A549 (cell line): ENCODE results near the gene VEGFC. TPM values are rescaled to one million over a fixed set of nuclear protein-coding genes. Genes with fewer than 3 reads are reported as not detected.
A peak's percentile ranks its signal among the peaks of the same experiment; 100 is the strongest.

Experiments
- ATAC-seq, 2 experiments: fragments of 200-7000 bp in 1 of 2; fragments of >200 bp in 1 of 2; cut with Nextera tagmentation in 1 of 2; cut with Tn5 transposase in 1 of 2; 3 replicates each; pipeline versions ENCODE4 v1.8.0 to v1.9.1; 2018 to 2020; ENCODE audit warnings: mild to moderate bottlenecking in 1 of 2, moderate library complexity in 1 of 2
- CTCF ChIA-PET: fragments of 300-600 bp; sonication (Branson Sonifier 250); formaldehyde crosslinking; extraction: SDS; loops from one replicate; lab custom pipeline; 2021; ENCODE audit warnings: antibody characterized with exemption, inconsistent platforms; lab: Yijun Ruan, JAX
- POLR2A ChIA-PET: fragments of 350-600 bp; formaldehyde crosslinking; extraction: SDS; loops from one replicate; lab custom pipeline; 2021; ENCODE audit warnings: antibody characterized with exemption, inconsistent platforms; lab: Yijun Ruan, JAX
- DNase-seq, 2 experiments: peaks; one replicate each; pipeline versions ENCODE4 v3.0.0 to v3.0.0-alpha.2; 2011 to 2016; ENCODE audit warnings: low read depth in 1 of 2, low spot score in 1 of 2
- FAIRE-seq: peaks from 2 replicates; lab custom pipeline; 2011; peaks lifted over from hg19 to GRCh38; lab: Jason Lieb, UNC
- H3K27ac ChIP-seq, 2 experiments: fragments of >200 bp; sonication (Bioruptor Twin); formaldehyde crosslinking; 3 replicates each; pipeline ENCODE4 v1.5.1; 2016 to 2017
- H3K4me1 ChIP-seq: fragments of >200 bp; sonication (Bioruptor Twin); formaldehyde crosslinking; 3 replicates; pipeline ENCODE4 v1.6.1; 2016
- H3K4me2 ChIP-seq: fragments of >200 bp; sonication (Bioruptor Twin); formaldehyde crosslinking; 3 replicates; pipeline ENCODE4 v1.6.1; 2016
- H3K4me3 ChIP-seq: fragments of >200 bp; sonication (Bioruptor Twin); formaldehyde crosslinking; 3 replicates; pipeline ENCODE4 v1.5.1; 2016
- H3K9me3 ChIP-seq: fragments of >200 bp; sonication (Bioruptor Twin); formaldehyde crosslinking; 3 replicates; pipeline ENCODE4 v1.6.1; 2016
- CBX2 ChIP-seq: fragments of 200-600 bp; sonication (generic); IDR thresholded peaks from 2 replicates; pipeline ENCODE4 v1.6.1; 2016; ENCODE audit warnings: low read depth, mild to moderate bottlenecking, borderline replicate concordance
- CEBPB ChIP-seq, 2 experiments: fragments of >200 bp in 1 of 2; sonication (Bioruptor Twin) in 1 of 2; formaldehyde crosslinking in 1 of 2; IDR thresholded peaks; 2 replicates each; pipeline ENCODE4 v1.6.1; 2012 to 2016
- CTCF ChIP-seq: fragments of >200 bp; sonication (Bioruptor Twin); formaldehyde crosslinking; IDR thresholded peaks from 3 replicates; pipeline ENCODE4 v1.5.1; 2016
- EHF ChIP-seq: fragments of 250-450 bp; sonication (Bioruptor Pico); IDR thresholded peaks from 2 replicates; pipeline ENCODE4 v1.5.0; 2020; ENCODE audit warnings: mild to moderate bottlenecking
- EP300 ChIP-seq, 2 experiments: fragments of >200 bp; sonication (Bioruptor Twin); formaldehyde crosslinking; IDR thresholded peaks; 2 replicates in 1 of 2; 3 replicates in 1 of 2; pipeline ENCODE4 v1.6.1; 2016 to 2017
- FOSB ChIP-seq: fragments of 250-450 bp; sonication (Bioruptor Pico); IDR thresholded peaks from 2 replicates; pipeline ENCODE4 v1.5.0; 2020; ENCODE audit warnings: mild to moderate bottlenecking, moderate library complexity
- FOSL2 ChIP-seq, 2 experiments: fragments of 450-650 bp in 1 of 2; fragments of >200 bp in 1 of 2; sonication (Bioruptor Twin) in 1 of 2; formaldehyde crosslinking; IDR thresholded peaks; 2 replicates each; pipeline versions ENCODE4 v1.5.0 to v1.6.1; 2016 to 2020; ENCODE audit warnings: mild to moderate bottlenecking in 1 of 2, moderate library complexity in 1 of 2
- GATA3 ChIP-seq: IDR thresholded peaks from 2 replicates; pipeline ENCODE4 v1.6.1; 2012; ENCODE audit warnings: borderline replicate concordance
- HEYL ChIP-seq: fragments of 250-450 bp; sonication (Bioruptor Pico); IDR thresholded peaks from 2 replicates; pipeline ENCODE4 v1.8.0; 2021; ENCODE audit warnings: mild to moderate bottlenecking, moderate library complexity
- HOXB13 ChIP-seq: fragments of 250-450 bp; sonication (Bioruptor Pico); IDR thresholded peaks from 2 replicates; pipeline ENCODE4 v1.5.0; 2020; ENCODE audit warnings: low read depth, mild to moderate bottlenecking, moderate library complexity
- HOXB5 ChIP-seq: fragments of 250-450 bp; sonication (Bioruptor Pico); IDR thresholded peaks from 2 replicates; pipeline ENCODE4 v1.5.0; 2020; ENCODE audit warnings: mild to moderate bottlenecking, moderate library complexity
- JUN ChIP-seq, 2 experiments: fragments of >200 bp; sonication (Bioruptor Twin); formaldehyde crosslinking; IDR thresholded peaks; 2 replicates in 1 of 2; 3 replicates in 1 of 2; pipeline ENCODE4 v1.6.1; 2016 to 2017
- JUNB ChIP-seq: fragments of >200 bp; sonication (Bioruptor Twin); formaldehyde crosslinking; IDR thresholded peaks from 2 replicates; pipeline ENCODE4 v1.6.1; 2016
- MAFK ChIP-seq: fragments of 450-650 bp; IDR thresholded peaks from 2 replicates; pipeline ENCODE4 v1.6.1; 2014; ENCODE audit not compliant: partially characterized antibody
- MYC ChIP-seq: IDR thresholded peaks from 2 replicates; pipeline ENCODE4 v1.6.1; 2012; ENCODE audit warnings: mild to moderate bottlenecking, inconsistent platforms, low read length, improper control_type of control experiment, borderline replicate concordance
- NPAS2 ChIP-seq: fragments of 250-450 bp; sonication (Bioruptor Pico); IDR thresholded peaks from 2 replicates; pipeline ENCODE4 v1.8.0; 2022; ENCODE audit warnings: mild to moderate bottlenecking, moderate library complexity, borderline replicate concordance
- NR3C1 ChIP-seq: fragments of >200 bp; sonication (Bioruptor Twin); formaldehyde crosslinking; IDR thresholded peaks from 3 replicates; pipeline ENCODE4 v1.6.1; 2017
- PHF8 ChIP-seq: fragments of 200-600 bp; sonication (generic); IDR thresholded peaks from 2 replicates; pipeline ENCODE4 v1.6.1; 2016; ENCODE audit warnings: low read depth, mild to moderate bottlenecking, antibody characterized with exemption, moderate library complexity, borderline replicate concordance
- RAD21 ChIP-seq, 2 experiments: fragments of >200 bp in 1 of 2; sonication (Bioruptor Twin) in 1 of 2; formaldehyde crosslinking in 1 of 2; IDR thresholded peaks in 1 of 2; conservative IDR thresholded peaks in 1 of 2; 2 replicates in 1 of 2; 3 replicates in 1 of 2; pipeline ENCODE4 v1.6.1; 2012 to 2018; ENCODE audit warnings: inconsistent platforms in 1 of 2
- RARB ChIP-seq: fragments of 250-450 bp; sonication (Bioruptor Pico); IDR thresholded peaks from 2 replicates; pipeline ENCODE4 v1.8.0; 2021; ENCODE audit warnings: mild to moderate bottlenecking, moderate library complexity
- SMC3 ChIP-seq: fragments of >200 bp; sonication (Bioruptor Twin); formaldehyde crosslinking; IDR thresholded peaks from 3 replicates; pipeline ENCODE4 v1.6.1; 2018; ENCODE audit warnings: inconsistent platforms
- TFCP2L1 ChIP-seq: fragments of 250-450 bp; sonication (Bioruptor Pico); IDR thresholded peaks from 2 replicates; pipeline ENCODE4 v1.5.0; 2021; ENCODE audit warnings: mild to moderate bottlenecking
- ZSCAN20 ChIP-seq: fragments of 250-450 bp; sonication (Bioruptor Pico); IDR thresholded peaks from 2 replicates; pipeline ENCODE4 v1.8.0; 2022; ENCODE audit warnings: mild to moderate bottlenecking, moderate library complexity
- WGBS: methylation state at CpG from one replicate; pipeline ENCODE4 v1.1.6; 2017; ENCODE audit errors: missing lambda C conversion rate; 5-methylcytosine and 5-hydroxymethylcytosine counted together
- polyA plus RNA-seq, 4 experiments: library from polyadenylated mRNA; depleted of rRNA in 3 of 4; stranded (reverse); fragments of >200 nt; fragmentation: RNase III in 1 of 4; extraction: RNeasy Plus Mini Kit Qiagen cat#74134 plus additional on column Dnase treatment in 1 of 4; gene quantifications; 2 replicates in 3 of 4; 3 replicates in 1 of 4; pipeline ENCODE4 v1.2.3, GENCODE V29; 2011 to 2017
- TF ChIP-seq, protein P1 (sequence below): fragments of 250-450 bp; sonication (Bioruptor Pico); IDR thresholded peaks from 2 replicates; pipeline ENCODE4 v1.5.0; 2020; ENCODE audit warnings: low read depth, mild to moderate bottlenecking, moderate library complexity
- TF ChIP-seq, protein P2 (sequence below): IDR thresholded peaks from 2 replicates; pipeline ENCODE4 v1.6.1; 2012
- TF ChIP-seq, protein P3 (sequence below): fragments of >200 bp; sonication (Bioruptor Twin); formaldehyde crosslinking; IDR thresholded peaks from 2 replicates; pipeline ENCODE4 v1.6.1; 2016
- TF ChIP-seq, protein P4 (sequence below): fragments of >200 bp; sonication (Bioruptor Twin); formaldehyde crosslinking; IDR thresholded peaks from 3 replicates; pipeline ENCODE4 v1.6.1; 2016

VEGFC gene
- polyA plus RNA-seq, 2 of the 4 experiments (the other 2 are of a cell fraction) = 11.6 to 14.4 TPM

DNA sequence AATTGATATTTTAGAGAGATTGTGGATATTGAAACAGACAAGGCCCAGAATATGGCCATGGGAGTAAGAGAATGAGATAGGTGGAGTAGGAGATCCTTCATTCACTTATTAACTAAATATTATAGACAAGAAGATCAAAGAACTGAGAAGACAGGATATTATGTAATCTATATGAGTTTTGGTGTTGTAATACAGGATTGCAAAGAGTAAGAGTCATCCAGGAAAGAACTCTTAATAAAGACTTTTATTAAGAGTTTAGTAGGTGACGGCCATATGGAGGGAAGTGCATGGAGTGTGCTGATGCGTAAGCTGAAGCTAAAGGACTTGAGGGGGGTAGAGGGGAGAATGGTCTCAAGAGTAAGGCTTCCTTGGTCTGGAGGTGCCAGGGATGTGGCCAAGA lies 153.7 kb downstream of the VEGFC start (continued):
- TF ChIP-seq RAD21 (conservative IDR thresholded peaks at IDR 0.05 in 1 of 2, IDR thresholded peaks at IDR 0.05 in 1 of 2) (peak in 1 of 2 experiments; percentile 46; a peak in 2 of 5 replicates), CTCF (no peak), EP300 (IDR thresholded peaks at IDR 0.05) (peak; percentile 62 to 84; a peak in 4 of 5 replicates)

GRCh38 chr4:176636292-176636691 lies 156.4 kb downstream of the VEGFC start:
- Histone ChIP-seq H3K4me1 (peaks cover 44% of the 10 kb centered on the region), H3K27ac (peak overlapping the region; percentile 94), H3K9me3 (peaks cover 10% of the 10 kb centered on the region; the same call in 1 of the 3 replicates)
- TF ChIP-seq HOXB13 (CRISPR knock-in tag) (0 out of 2 replicates have a peak, but pooled peaks have one; percentile 40), NPAS2 (no peak), JUN (IDR thresholded peaks at IDR 0.05) (no peak), HOXB5 (CRISPR knock-in tag) (peak; percentile 26; the same call in 1 of the 2 replicates), CBX2 (no peak), MYC (no peak)
- TF ChIP-seq, all 56 proteins: peak for 2
- ATAC-seq (peak in 1 of 2 experiments; percentile 38; a peak in 4 of 6 replicates), FAIRE-seq (no peak), DNase-seq (no peak)
- ChIA-PET CTCF (interaction anchor here (1.0 to 2.2 kb wide), 7 partner anchors 11 to 411 kb away, joined by 3 to 12 read pairs (median 4); no protein-coding TSS in a partner anchor), POLR2A (interaction anchor here (1.1 to 1.3 kb wide), 4 partner anchors 14 to 411 kb away, joined by 3 to 11 read pairs (median 6); partner anchors contain the start of gene VEGFC)
- H3K4me2 ChIP-seq = peak overlapping the region; percentile 76
- no peak overlapping the region for H3K4me3 ChIP-seq
- 7% methylated on average over 1 of the region's 1 CpG for WGBS

GRCh38 chr4:176635372-176636261 lies 157.1 kb downstream of the VEGFC start:
- no peak overlapping the region for H3K4me3 ChIP-seq
- peak overlapping the region; percentile 94 for H3K27ac ChIP-seq
- H3K9me3 ChIP-seq = peaks cover 10% of the 10 kb centered on the region; the same call in 2 of the 3 replicates
- peak overlapping the region; percentile 76 for H3K4me2 ChIP-seq
- WGBS = 3% methylated on average over 8 of the region's 8 CpGs
- FAIRE-seq (no peak), DNase-seq (peak; percentile 80 to 97), ATAC-seq (peak; percentile 88 to 90)
- peaks cover 44% of the 10 kb centered on the region for H3K4me1 ChIP-seq
- CTCF ChIA-PET = interaction anchor here (0.6 to 2.2 kb wide), 8 partner anchors 10 to 412 kb away, joined by 3 to 12 read pairs (median 4); no protein-coding TSS in a partner anchor
- POLR2A ChIA-PET = interaction anchor here (1.1 to 1.3 kb wide), 4 partner anchors 13 to 411 kb away, joined by 3 to 11 read pairs (median 6); partner anchors contain the start of gene VEGFC
- TF ChIP-seq EHF (peak; percentile 46; the same call in 1 of the 2 replicates), NR3C1 (no peak), CEBPB (IDR thresholded peaks at IDR 0.05) (peak; percentile 87 to 92), FOSB (CRISPR knock-in tag) (no peak), MYC (no peak), SMC3 (peak; percentile 49), PHF8 (no peak), FOSL2 (IDR thresholded peaks at IDR 0.05) (peak; percentile 80), FOSL2 (CRISPR knock-in tag; IDR thresholded peaks at IDR 0.05) (peak; percentile 92), HEYL (CRISPR knock-in tag) (no peak), ZSCAN20 (CRISPR knock-in tag) (peak; percentile 75; the same call in 1 of the 2 replicates), HOXB5 (CRISPR knock-in tag) (peak; percentile 90), MAFK (peak; percentile 82), RARB (CRISPR knock-in tag) (peak; percentile 94), JUNB (peak; percentile 93), GATA3 (peak; percentile 92), HOXB13 (CRISPR knock-in tag) (0 out of 2 replicates have a peak, but pooled peaks have one; percentile 43), TFCP2L1 (no peak)
- TF ChIP-seq, protein P1, sequence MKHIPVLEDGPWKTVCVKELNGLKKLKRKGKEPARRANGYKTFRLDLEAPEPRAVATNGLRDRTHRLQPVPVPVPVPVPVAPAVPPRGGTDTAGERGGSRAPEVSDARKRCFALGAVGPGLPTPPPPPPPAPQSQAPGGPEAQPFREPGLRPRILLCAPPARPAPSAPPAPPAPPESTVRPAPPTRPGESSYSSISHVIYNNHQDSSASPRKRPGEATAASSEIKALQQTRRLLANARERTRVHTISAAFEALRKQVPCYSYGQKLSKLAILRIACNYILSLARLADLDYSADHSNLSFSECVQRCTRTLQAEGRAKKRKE (CRISPR knock-in tag) = peak; percentile 23; the same call in 1 of the 2 replicates
- TF ChIP-seq, protein P2, sequence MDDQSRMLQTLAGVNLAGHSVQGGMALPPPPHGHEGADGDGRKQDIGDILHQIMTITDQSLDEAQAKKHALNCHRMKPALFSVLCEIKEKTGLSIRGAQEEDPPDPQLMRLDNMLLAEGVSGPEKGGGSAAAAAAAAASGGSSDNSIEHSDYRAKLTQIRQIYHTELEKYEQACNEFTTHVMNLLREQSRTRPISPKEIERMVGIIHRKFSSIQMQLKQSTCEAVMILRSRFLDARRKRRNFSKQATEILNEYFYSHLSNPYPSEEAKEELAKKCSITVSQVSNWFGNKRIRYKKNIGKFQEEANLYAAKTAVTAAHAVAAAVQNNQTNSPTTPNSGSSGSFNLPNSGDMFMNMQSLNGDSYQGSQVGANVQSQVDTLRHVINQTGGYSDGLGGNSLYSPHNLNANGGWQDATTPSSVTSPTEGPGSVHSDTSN = peak; percentile 65; the same call in 1 of the 2 replicates
- TF ChIP-seq, protein P3, sequence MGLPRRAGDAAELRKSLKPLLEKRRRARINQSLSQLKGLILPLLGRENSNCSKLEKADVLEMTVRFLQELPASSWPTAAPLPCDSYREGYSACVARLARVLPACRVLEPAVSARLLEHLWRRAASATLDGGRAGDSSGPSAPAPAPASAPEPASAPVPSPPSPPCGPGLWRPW = peak; percentile 73; the same call in 1 of the 2 replicates
- TF ChIP-seq, protein P4, sequence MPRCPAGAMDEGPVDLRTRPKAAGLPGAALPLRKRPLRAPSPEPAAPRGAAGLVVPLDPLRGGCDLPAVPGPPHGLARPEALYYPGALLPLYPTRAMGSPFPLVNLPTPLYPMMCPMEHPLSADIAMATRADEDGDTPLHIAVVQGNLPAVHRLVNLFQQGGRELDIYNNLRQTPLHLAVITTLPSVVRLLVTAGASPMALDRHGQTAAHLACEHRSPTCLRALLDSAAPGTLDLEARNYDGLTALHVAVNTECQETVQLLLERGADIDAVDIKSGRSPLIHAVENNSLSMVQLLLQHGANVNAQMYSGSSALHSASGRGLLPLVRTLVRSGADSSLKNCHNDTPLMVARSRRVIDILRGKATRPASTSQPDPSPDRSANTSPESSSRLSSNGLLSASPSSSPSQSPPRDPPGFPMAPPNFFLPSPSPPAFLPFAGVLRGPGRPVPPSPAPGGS = peak; percentile 90; the same call in 1 of the 3 replicates
